GM23338 (cell line): ENCODE results near the gene CCDC102A. TPM values are rescaled to one million over a fixed set of nuclear protein-coding genes. Genes with fewer than 3 reads are reported as not detected.

ENCODE experiments used
- ATAC-seq: fragments of 200-7000 bp; cut with Tn5 transposase; 3 replicates; pipeline ENCODE4 v1.9.1; 2020
- DNase-seq: peaks from one replicate; pipeline ENCODE4 v3.0.0-alpha.2; 2015; ENCODE audit warnings: low spot score
- H2AFZ ChIP-seq: fragments of 200-600 bp; sonication (generic); 2 replicates; pipeline ENCODE4 v1.8.0; 2016; ENCODE audit warnings: antibody characterized with exemption, mild to moderate bottlenecking, moderate library complexity
- H3F3A ChIP-seq: fragments of 200-600 bp; sonication (generic); replicated peaks from 2 replicates; pipeline ENCODE4 v1.8.0; 2017; ENCODE audit warnings: antibody characterized with exemption, mixed run types, low read depth
- H3K27ac ChIP-seq: fragments of 200-600 bp; sonication (generic); 2 replicates; pipeline ENCODE4 v1.6.1; 2016; ENCODE audit warnings: low read depth
- H3K27me3 ChIP-seq: fragments of 200-600 bp; sonication (generic); 2 replicates; pipeline ENCODE4 v1.8.0; 2016; ENCODE audit warnings: mild to moderate bottlenecking, mixed run types, moderate library complexity; ENCODE audit not compliant: insufficient read depth
- H3K36me3 ChIP-seq: fragments of 200-600 bp; sonication (generic); 2 replicates; pipeline ENCODE4 v1.8.0; 2016; ENCODE audit warnings: mild to moderate bottlenecking; ENCODE audit not compliant: insufficient read depth
- H3K4me1 ChIP-seq: fragments of 200-600 bp; sonication (generic); 2 replicates; pipeline ENCODE4 v1.8.0; 2016; ENCODE audit warnings: mild to moderate bottlenecking, moderate library complexity; ENCODE audit not compliant: insufficient read depth
- H3K4me2 ChIP-seq: fragments of 200-600 bp; sonication (generic); 2 replicates; pipeline ENCODE4 v1.7.1; 2017; ENCODE audit warnings: mixed run types
- H3K4me3 ChIP-seq: fragments of 200-600 bp; sonication (generic); 2 replicates; pipeline ENCODE4 v1.6.1; 2016; ENCODE audit warnings: mixed run types
- H3K79me2 ChIP-seq: fragments of 200-600 bp; sonication (generic); replicated peaks from 2 replicates; pipeline ENCODE4 v1.8.0; 2017; ENCODE audit warnings: mild to moderate bottlenecking; ENCODE audit not compliant: insufficient read depth
- H3K9me2 ChIP-seq: fragments of 200-600 bp; sonication (generic); 2 replicates; pipeline ENCODE4 v1.8.0; 2017; ENCODE audit not compliant: insufficient read depth
- H4K20me1 ChIP-seq: fragments of 200-600 bp; sonication (generic); replicated peaks from 2 replicates; pipeline ENCODE4 v1.8.0; 2017; ENCODE audit warnings: mild to moderate bottlenecking; ENCODE audit not compliant: insufficient read depth
- H3K27ac Mint-ChIP-seq: 2 replicates; pipeline ENCODE4 v1.8.0; 2020; ENCODE audit warnings: inconsistent platforms, mild to moderate bottlenecking, moderate library complexity, mixed read lengths
- H3K27me3 Mint-ChIP-seq: 3 replicates; pipeline ENCODE4 v1.8.0; 2022; ENCODE audit warnings: low read depth, mild to moderate bottlenecking, moderate library complexity, mixed read lengths, inconsistent platforms; ENCODE audit not compliant: insufficient read depth, poor library complexity
- H3K36me3 Mint-ChIP-seq: 3 replicates; pipeline ENCODE4 v1.8.0; 2021; ENCODE audit warnings: low read depth, mild to moderate bottlenecking, inconsistent platforms, moderate library complexity, mixed read lengths
- H3K4me1 Mint-ChIP-seq: 3 replicates; pipeline ENCODE4 v1.8.0; 2020; ENCODE audit warnings: mild to moderate bottlenecking, inconsistent platforms, mixed read lengths
- H3K4me3 Mint-ChIP-seq: 3 replicates; pipeline ENCODE4 v1.8.0; 2021; ENCODE audit warnings: moderate library complexity, mild to moderate bottlenecking, inconsistent platforms, mixed read lengths
- H3K9me3 Mint-ChIP-seq: 3 replicates; pipeline ENCODE4 v1.8.0; 2020; ENCODE audit warnings: moderate library complexity, mild to moderate bottlenecking, inconsistent platforms, mixed read lengths
- EZH2 ChIP-seq: fragments of 200-600 bp; sonication (generic); IDR thresholded peaks from one replicate; pipeline ENCODE4 v1.8.0; 2017; ENCODE audit warnings: antibody characterized with exemption, mild to moderate bottlenecking, low read depth; ENCODE audit not compliant: unreplicated experiment
- JUNB ChIP-seq: IDR thresholded peaks from one replicate; pipeline ENCODE4 v1.6.1; 2016; ENCODE audit warnings: antibody characterized with exemption; ENCODE audit not compliant: unreplicated experiment
- NANOG ChIP-seq: IDR thresholded peaks from 2 replicates; pipeline ENCODE4 v1.6.1; 2016; ENCODE audit warnings: antibody characterized with exemption, borderline replicate concordance
- STAT1 ChIP-seq: IDR thresholded peaks from one replicate; pipeline ENCODE4 v1.6.1; 2016; ENCODE audit warnings: antibody characterized with exemption; ENCODE audit not compliant: unreplicated experiment
- ZNF114 ChIP-seq: fragments of 250-450 bp; sonication (Bioruptor Pico); IDR thresholded peaks from 2 replicates; pipeline ENCODE4 v1.5.0; 2020; ENCODE audit warnings: mild to moderate bottlenecking, moderate library complexity
- ZNF331 ChIP-seq: fragments of 250-450 bp; sonication (Bioruptor Pico); IDR thresholded peaks from 2 replicates; pipeline ENCODE4 v1.5.0; 2020; ENCODE audit warnings: low read depth, mild to moderate bottlenecking, moderate library complexity
- polyA plus RNA-seq: library from polyadenylated mRNA; unstranded; fragments of >200 nt; fragmentation: Nextera tagmentation; extraction: Ambion mirVana; gene quantifications from 2 replicates; pipeline ENCODE4 v1.2.1, GENCODE V29; 2016
- total RNA-seq: library from RNA; depleted of rRNA; stranded (reverse); fragments of >200 nt; shearing (Covaris generic); gene quantifications from 2 replicates; pipeline ENCODE4 v1.2.3, GENCODE V29; 2014
- TF ChIP-seq, protein P1 (sequence below), 2 experiments: fragments of 200-600 bp in 1 of 2; sonication (generic) in 1 of 2; conservative IDR thresholded peaks; 2 replicates each; pipeline versions ENCODE4 v1.5.1 to v1.6.1; 2016 to 2017; ENCODE audit warnings: antibody characterized with exemption in 2 of 2, low read depth in 2 of 2, mild to moderate bottlenecking in 2 of 2, moderate library complexity in 1 of 2
- TF ChIP-seq, protein P2 (sequence below): fragments of 250-450 bp; sonication (Bioruptor Pico); IDR thresholded peaks from 2 replicates; pipeline ENCODE4 v1.5.0; 2020; ENCODE audit warnings: mild to moderate bottlenecking, moderate library complexity

CCDC102A gene
- total and polyA plus RNA-seq, 2 experiments from 2014 or later = 2.0 to 5.2 TPM

DNA sequence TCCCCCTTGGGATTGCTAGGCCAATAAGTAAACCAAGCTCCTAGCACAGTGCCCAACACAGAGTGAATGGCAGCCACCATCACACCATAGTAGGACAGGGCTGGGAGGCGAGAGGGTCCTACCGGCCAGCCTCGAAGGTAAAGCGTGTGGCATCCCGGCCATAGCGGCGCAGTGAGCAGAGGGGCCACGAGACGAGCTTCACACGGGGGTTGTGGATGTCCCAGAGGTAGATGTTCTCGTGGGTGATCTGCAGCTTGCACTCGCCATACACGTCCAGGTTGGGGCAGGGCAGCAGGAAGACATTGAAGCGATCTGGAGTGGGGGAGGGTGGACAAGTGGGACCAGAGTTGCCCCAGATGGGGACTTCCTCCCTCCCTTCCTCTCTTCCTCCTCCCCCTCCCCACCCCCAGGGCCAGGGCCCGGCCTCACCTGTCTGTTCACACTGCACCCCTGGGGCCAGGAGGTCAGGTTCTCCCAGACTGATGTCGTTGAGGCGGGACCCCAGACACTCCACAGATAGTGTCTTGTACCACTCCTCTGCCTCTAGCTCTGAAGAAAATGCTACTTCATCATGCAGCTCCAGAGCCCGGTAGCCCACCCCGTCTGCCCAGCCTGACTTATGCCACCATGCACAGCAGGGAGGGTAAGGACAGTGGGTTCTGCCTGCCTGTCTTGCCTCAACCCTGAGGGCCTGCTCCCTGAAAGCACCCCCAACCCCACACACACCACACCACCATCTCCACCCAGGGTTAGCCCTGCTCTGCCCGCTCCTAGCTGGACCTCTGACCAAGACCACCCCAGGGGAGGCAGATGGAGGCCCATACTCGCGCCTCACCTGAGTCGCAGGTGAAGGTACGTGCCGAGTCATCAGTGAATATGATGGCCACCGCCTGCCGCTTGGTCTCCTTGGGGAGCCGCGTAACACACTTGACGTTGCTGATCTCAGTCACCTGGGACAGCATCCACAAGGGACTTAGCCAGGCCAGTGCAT lies 61.4 kb downstream of the CCDC102A start:
- TF ChIP-seq ZNF114 (CRISPR knock-in tag) (no peak), JUNB (no peak), NANOG (no peak), ZNF331 (CRISPR knock-in tag) (no peak), STAT1 (no peak), EZH2 (no peak)
- TF ChIP-seq, protein P1, sequence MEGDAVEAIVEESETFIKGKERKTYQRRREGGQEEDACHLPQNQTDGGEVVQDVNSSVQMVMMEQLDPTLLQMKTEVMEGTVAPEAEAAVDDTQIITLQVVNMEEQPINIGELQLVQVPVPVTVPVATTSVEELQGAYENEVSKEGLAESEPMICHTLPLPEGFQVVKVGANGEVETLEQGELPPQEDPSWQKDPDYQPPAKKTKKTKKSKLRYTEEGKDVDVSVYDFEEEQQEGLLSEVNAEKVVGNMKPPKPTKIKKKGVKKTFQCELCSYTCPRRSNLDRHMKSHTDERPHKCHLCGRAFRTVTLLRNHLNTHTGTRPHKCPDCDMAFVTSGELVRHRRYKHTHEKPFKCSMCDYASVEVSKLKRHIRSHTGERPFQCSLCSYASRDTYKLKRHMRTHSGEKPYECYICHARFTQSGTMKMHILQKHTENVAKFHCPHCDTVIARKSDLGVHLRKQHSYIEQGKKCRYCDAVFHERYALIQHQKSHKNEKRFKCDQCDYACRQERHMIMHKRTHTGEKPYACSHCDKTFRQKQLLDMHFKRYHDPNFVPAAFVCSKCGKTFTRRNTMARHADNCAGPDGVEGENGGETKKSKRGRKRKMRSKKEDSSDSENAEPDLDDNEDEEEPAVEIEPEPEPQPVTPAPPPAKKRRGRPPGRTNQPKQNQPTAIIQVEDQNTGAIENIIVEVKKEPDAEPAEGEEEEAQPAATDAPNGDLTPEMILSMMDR (conservative IDR thresholded peaks at IDR 0.05; ENCODE audit: low read depth in 2 of 2) = no peak
- TF ChIP-seq, protein P2, sequence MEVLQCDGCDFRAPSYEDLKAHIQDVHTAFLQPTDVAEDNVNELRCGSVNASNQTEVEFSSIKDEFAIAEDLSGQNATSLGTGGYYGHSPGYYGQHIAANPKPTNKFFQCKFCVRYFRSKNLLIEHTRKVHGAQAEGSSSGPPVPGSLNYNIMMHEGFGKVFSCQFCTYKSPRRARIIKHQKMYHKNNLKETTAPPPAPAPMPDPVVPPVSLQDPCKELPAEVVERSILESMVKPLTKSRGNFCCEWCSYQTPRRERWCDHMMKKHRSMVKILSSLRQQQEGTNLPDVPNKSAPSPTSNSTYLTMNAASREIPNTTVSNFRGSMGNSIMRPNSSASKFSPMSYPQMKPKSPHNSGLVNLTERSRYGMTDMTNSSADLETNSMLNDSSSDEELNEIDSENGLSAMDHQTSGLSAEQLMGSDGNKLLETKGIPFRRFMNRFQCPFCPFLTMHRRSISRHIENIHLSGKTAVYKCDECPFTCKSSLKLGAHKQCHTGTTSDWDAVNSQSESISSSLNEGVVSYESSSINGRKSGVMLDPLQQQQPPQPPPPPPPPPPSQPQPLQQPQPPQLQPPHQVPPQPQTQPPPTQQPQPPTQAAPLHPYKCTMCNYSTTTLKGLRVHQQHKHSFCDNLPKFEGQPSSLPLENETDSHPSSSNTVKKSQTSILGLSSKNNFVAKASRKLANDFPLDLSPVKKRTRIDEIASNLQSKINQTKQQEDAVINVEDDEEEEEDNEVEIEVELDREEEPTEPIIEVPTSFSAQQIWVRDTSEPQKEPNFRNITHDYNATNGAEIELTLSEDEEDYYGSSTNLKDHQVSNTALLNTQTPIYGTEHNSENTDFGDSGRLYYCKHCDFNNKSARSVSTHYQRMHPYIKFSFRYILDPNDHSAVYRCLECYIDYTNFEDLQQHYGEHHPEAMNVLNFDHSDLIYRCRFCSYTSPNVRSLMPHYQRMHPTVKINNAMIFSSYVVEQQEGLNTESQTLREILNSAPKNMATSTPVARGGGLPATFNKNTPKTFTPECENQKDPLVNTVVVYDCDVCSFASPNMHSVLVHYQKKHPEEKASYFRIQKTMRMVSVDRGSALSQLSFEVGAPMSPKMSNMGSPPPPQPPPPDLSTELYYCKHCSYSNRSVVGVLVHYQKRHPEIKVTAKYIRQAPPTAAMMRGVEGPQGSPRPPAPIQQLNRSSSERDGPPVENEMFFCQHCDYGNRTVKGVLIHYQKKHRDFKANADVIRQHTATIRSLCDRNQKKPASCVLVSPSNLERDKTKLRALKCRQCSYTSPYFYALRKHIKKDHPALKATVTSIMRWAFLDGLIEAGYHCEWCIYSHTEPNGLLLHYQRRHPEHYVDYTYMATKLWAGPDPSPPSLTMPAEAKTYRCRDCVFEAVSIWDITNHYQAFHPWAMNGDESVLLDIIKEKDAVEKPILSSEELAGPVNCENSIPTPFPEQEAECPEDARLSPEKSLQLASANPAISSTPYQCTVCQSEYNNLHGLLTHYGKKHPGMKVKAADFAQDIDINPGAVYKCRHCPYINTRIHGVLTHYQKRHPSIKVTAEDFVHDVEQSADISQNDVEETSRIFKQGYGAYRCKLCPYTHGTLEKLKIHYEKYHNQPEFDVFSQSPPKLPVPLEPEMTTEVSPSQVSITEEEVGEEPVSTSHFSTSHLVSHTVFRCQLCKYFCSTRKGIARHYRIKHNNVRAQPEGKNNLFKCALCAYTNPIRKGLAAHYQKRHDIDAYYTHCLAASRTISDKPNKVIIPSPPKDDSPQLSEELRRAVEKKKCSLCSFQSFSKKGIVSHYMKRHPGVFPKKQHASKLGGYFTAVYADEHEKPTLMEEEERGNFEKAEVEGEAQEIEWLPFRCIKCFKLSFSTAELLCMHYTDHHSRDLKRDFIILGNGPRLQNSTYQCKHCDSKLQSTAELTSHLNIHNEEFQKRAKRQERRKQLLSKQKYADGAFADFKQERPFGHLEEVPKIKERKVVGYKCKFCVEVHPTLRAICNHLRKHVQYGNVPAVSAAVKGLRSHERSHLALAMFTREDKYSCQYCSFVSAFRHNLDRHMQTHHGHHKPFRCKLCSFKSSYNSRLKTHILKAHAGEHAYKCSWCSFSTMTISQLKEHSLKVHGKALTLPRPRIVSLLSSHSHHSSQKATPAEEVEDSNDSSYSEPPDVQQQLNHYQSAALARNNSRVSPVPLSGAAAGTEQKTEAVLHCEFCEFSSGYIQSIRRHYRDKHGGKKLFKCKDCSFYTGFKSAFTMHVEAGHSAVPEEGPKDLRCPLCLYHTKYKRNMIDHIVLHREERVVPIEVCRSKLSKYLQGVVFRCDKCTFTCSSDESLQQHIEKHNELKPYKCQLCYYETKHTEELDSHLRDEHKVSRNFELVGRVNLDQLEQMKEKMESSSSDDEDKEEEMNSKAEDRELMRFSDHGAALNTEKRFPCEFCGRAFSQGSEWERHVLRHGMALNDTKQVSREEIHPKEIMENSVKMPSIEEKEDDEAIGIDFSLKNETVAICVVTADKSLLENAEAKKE (CRISPR knock-in tag) = no peak
- Histone ChIP-seq H3K4me2 (peak overlapping the region; percentile 77), H3K9me2 (no peaks in the 10 kb centered on the region), H3K36me3 (peaks cover 12% of the 10 kb centered on the region; the same call in 1 of the 2 replicates), H2AFZ (no peak overlapping the region), H3K4me3 (peak overlapping the region; percentile 41; the same call in 1 of the 2 replicates), H3K4me1 (peaks cover 58% of the 10 kb centered on the region), H4K20me1 (0 out of 2 replicates have a peak, but pooled peaks cover 3% of the 10 kb centered on the region), H3F3A (peaks cover 12% of the 10 kb centered on the region; the same call in 1 of the 2 replicates), H3K79me2 (no peaks in the 10 kb centered on the region; the same call in 1 of the 2 replicates), H3K27ac (peak overlapping the region; percentile 66; the same call in 1 of the 2 replicates), H3K27me3 (peaks cover 7% of the 10 kb centered on the region; the same call in 1 of the 2 replicates)
- ATAC-seq (no peak), DNase-seq (no peak)
- no peaks in the 10 kb centered on the region for H3K9me3 Mint-ChIP-seq
- peak overlapping the region; percentile 51 for H3K4me3 Mint-ChIP-seq
- peak overlapping the region; percentile 91 for H3K27ac Mint-ChIP-seq
- H3K27me3 Mint-ChIP-seq = peaks cover 21% of the 10 kb centered on the region
- peaks cover 70% of the 10 kb centered on the region for H3K4me1 Mint-ChIP-seq
- peaks cover 23% of the 10 kb centered on the region for H3K36me3 Mint-ChIP-seq
